Measurements from ENCODE around the gene XKR8. TPM values are rescaled to one million over a fixed set of nuclear protein-coding genes. Genes with fewer than 3 reads are reported as not detected.
A peak's percentile ranks its signal among the peaks of the same experiment; 100 is the strongest.

Gene XKR8
- 9.1 TPM for total RNA-seq
- polyA plus RNA-seq: 10 to 100 TPM; 10.3 to 20.3 (median 17.9) TPM

GRCh38 chr1:27959792-27960603 lies at the start of gene XKR8:
Gene XKR8 (plus strand): TSS chr1:27959973. CDS start chr1:27960070, 97 bp downstream.
- Mint-ChIP-seq H3K27me3 (peaks cover 4% of the 10 kb centered on the region), H3K4me1 (peaks cover 0 to 42% (median 14%) of the 10 kb centered on the region in 4 donors), H3K27ac (peak within 1 kb of the TSS; percentile 76 to 92 (median 90)), H3K4me3 (peak within 1 kb of the TSS; percentile 85 to 93 (median 89)), H3K9me3 (no peaks in the 10 kb centered on the region), H3K36me3 (peaks cover 4% of the 10 kb centered on the region)
- no peaks in the 10 kb centered on the region for H3K9me3 ChIP-seq (ENCODE audit: control insufficient read depth in 2 of 2, low read length in 2 of 2)
- peak within 1 kb of the TSS; percentile 75 for H3K4me3 ChIP-seq (ENCODE audit: low read depth, low read length)
- peak; percentile 79 to 92 (median 86) for DNase-seq
- peak; percentile 98 for ATAC-seq (ENCODE audit: low read depth in 2 of 2)
- H3K27me3 ChIP-seq (ENCODE audit: control insufficient read depth, insufficient read depth, low read length): peaks cover 3% of the 10 kb centered on the region
- peaks cover 22% of the 10 kb centered on the region for H3K4me1 ChIP-seq (ENCODE audit: control insufficient read depth, insufficient read depth, low read length, poor library complexity, severe bottlenecking)
- peak within 1 kb of the TSS; percentile 81 for H3K27ac ChIP-seq (ENCODE audit: insufficient read depth, low read length, poor library complexity, severe bottlenecking)
- peaks cover 18% of the 10 kb centered on the region for H3K36me3 ChIP-seq (ENCODE audit: control insufficient read depth, insufficient read depth, low read length)

- Mint-ChIP-seq H3K27ac (peak overlapping the region; percentile 52 to 100 (median 63)), H3K9me3 (peaks cover 0 to 2% (median 0%) of the 10 kb centered on the region in 7 donors), H3K27me3 (peaks cover 2% of the 10 kb centered on the region), H3K4me3 (peak overlapping the region; percentile 46 to 84 (median 68)), H3K4me1 (peaks cover 0 to 41% (median 22%) of the 10 kb centered on the region in 4 donors), H3K36me3 (peaks cover 23% of the 10 kb centered on the region)
- no peak for ATAC-seq (ENCODE audit: low read depth in 2 of 2)
- H3K4me3 ChIP-seq (ENCODE audit: low read depth, low read length): no peak overlapping the region
- H3K4me1 ChIP-seq (ENCODE audit: control insufficient read depth, insufficient read depth, low read length, poor library complexity, severe bottlenecking): peaks cover 12% of the 10 kb centered on the region
- no peak overlapping the region for H3K27ac ChIP-seq (ENCODE audit: insufficient read depth, low read length, poor library complexity, severe bottlenecking)
- H3K27me3 ChIP-seq (ENCODE audit: control insufficient read depth, insufficient read depth, low read length): no peaks in the 10 kb centered on the region
- no peaks in the 10 kb centered on the region for H3K9me3 ChIP-seq (ENCODE audit: control insufficient read depth in 2 of 2, low read length in 2 of 2)
- H3K36me3 ChIP-seq (ENCODE audit: control insufficient read depth, insufficient read depth, low read length): peaks cover 42% of the 10 kb centered on the region
- DNase-seq: peak in 1 of 3 donors; percentile 60
Measured at GRCh38 chr1:27912429-27912828, 47.3 kb upstream of the XKR8 start.

- Histone ChIP-seq H3K9me3 (ENCODE audit: control insufficient read depth in 2 of 2, low read length in 2 of 2) (no peaks in the 10 kb centered on the region), H3K4me1 (ENCODE audit: control insufficient read depth, insufficient read depth, low read length, poor library complexity, severe bottlenecking) (peaks cover 12% of the 10 kb centered on the region), H3K27me3 (ENCODE audit: control insufficient read depth, insufficient read depth, low read length) (no peaks in the 10 kb centered on the region), H3K4me3 (ENCODE audit: low read depth, low read length) (peak overlapping the region; percentile 43), H3K27ac (ENCODE audit: insufficient read depth, low read length, poor library complexity, severe bottlenecking) (peak overlapping the region; percentile 93), H3K36me3 (ENCODE audit: control insufficient read depth, insufficient read depth, low read length) (peaks cover 17% of the 10 kb centered on the region)
- H3K27me3 Mint-ChIP-seq: peaks cover 19% of the 10 kb centered on the region
- DNase-seq (no peak), ATAC-seq (ENCODE audit: low read depth in 2 of 2) (no peak)
- peaks cover 13% of the 10 kb centered on the region for H3K36me3 Mint-ChIP-seq
- peak overlapping the region in 3 of 4 donors; percentile 94 to 100 (median 100) for H3K4me3 Mint-ChIP-seq
- peak overlapping the region; percentile 99 to 100 (median 100) for H3K27ac Mint-ChIP-seq
- H3K9me3 Mint-ChIP-seq: peaks cover 0 to 2% (median 0%) of the 10 kb centered on the region in 7 donors
- H3K4me1 Mint-ChIP-seq: peaks cover 0 to 32% (median 21%) of the 10 kb centered on the region in 4 donors
Measured at GRCh38 chr1:27915082-27915575, 44.6 kb upstream of the XKR8 start.

DNA sequence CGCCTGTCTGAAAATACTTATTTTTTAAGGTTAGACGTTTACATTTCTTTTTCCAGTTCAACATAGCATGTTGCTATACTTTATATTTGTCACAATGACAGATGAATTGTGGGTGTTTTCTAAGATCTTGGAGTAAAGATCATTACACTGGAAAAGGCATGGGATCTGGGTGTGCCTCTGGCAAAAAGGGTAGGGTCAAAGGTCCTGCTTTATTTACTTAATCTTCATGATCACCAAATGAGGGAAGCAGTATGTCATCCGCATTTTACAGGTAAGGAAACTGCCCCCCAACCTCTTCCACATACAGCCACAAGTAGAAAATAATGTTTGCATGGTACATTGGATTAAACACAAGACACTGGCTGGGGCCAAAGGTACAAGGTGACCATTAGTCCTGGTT lies 37.5 kb upstream of the XKR8 start:
- ATAC-seq (ENCODE audit: low read depth in 2 of 2) (no peak), DNase-seq (no peak)
- H3K36me3 ChIP-seq (ENCODE audit: control insufficient read depth, insufficient read depth, low read length): no peaks in the 10 kb centered on the region
- peaks cover 2% of the 10 kb centered on the region for H3K27me3 ChIP-seq (ENCODE audit: control insufficient read depth, insufficient read depth, low read length)
- no peak overlapping the region for H3K27ac Mint-ChIP-seq
- H3K4me3 ChIP-seq (ENCODE audit: low read depth, low read length): no peak overlapping the region
- no peaks in the 10 kb centered on the region for H3K9me3 ChIP-seq (ENCODE audit: control insufficient read depth in 2 of 2, low read length in 2 of 2)
- peaks cover 36% of the 10 kb centered on the region for H3K27me3 Mint-ChIP-seq
- peaks cover 0 to 2% (median 0%) of the 10 kb centered on the region in 7 donors for H3K9me3 Mint-ChIP-seq
- H3K36me3 Mint-ChIP-seq: peaks cover 4% of the 10 kb centered on the region
- H3K27ac ChIP-seq (ENCODE audit: insufficient read depth, low read length, poor library complexity, severe bottlenecking): no peak overlapping the region
- no peaks in the 10 kb centered on the region for H3K4me1 Mint-ChIP-seq
- H3K4me1 ChIP-seq (ENCODE audit: control insufficient read depth, insufficient read depth, low read length, poor library complexity, severe bottlenecking): no peaks in the 10 kb centered on the region
- no peak overlapping the region for H3K4me3 Mint-ChIP-seq

DNA sequence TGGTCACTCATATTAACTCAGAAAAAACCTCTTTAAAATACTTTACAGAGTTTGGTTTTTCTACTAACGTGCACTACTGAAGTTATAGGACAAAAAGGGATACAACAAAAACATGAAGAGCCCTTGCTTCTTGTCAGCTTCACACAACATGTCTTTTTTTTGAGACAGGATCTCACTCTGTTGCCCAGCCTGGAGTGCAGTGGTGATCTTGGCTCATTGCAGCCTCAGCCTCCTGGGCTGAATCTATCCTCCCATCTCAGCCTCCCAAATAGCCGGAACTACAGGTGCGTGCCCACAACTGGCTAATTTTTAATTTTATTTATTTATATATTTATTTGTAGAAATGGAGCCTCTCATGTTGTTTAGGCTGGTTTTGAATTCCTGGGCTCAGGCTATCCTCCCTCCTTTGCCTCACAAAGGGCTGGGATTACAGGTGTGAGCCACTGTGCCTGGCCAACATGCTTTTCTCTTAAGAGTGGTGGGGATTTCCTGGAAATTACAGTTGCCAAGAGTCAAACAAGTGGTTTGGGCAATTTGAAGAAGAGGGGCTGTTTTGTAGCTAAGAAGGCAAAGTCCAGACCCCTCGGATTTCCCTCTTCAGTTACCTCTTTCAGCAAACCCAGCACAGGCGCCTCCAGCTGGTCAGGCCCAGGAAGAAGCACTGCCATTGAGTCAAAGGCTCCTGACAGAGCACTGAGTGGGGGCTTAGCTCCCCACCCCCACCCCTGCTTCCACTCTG lies 31.4 kb upstream of the XKR8 start:
- DNase-seq: no peak

DNA sequence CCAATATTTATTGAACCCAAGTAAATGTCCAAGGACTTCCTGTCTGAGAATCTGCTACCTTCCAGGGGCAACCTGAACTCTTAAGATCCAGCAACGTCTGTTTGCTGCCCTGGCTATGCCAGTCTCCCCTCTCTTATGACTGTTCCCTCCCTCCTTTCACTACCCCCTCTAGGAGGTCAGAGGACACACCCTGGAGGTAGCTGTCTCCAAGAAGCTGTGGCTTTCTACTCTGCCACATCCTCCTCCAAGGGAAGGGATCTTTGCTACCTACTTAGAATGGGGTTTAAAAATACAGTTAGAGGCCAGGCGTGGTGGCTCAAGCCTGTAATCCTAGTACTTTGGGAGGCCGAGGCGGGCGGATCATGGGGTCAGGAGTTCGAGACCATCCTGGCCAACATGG lies 28.6 kb upstream of the XKR8 start:
- Histone ChIP-seq H3K9me3 (ENCODE audit: control insufficient read depth in 2 of 2, low read length in 2 of 2) (no peaks in the 10 kb centered on the region), H3K27ac (ENCODE audit: insufficient read depth, low read length, poor library complexity, severe bottlenecking) (no peak overlapping the region), H3K27me3 (ENCODE audit: control insufficient read depth, insufficient read depth, low read length) (peaks cover 7% of the 10 kb centered on the region), H3K4me1 (ENCODE audit: control insufficient read depth, insufficient read depth, low read length, poor library complexity, severe bottlenecking) (peaks cover 10% of the 10 kb centered on the region), H3K36me3 (ENCODE audit: control insufficient read depth, insufficient read depth, low read length) (no peaks in the 10 kb centered on the region), H3K4me3 (ENCODE audit: low read depth, low read length) (no peak overlapping the region)
- DNase-seq: peak in 1 of 3 donors; percentile 34
- ATAC-seq (ENCODE audit: low read depth in 2 of 2): no peak
- Mint-ChIP-seq H3K4me3 (no peak overlapping the region), H3K27me3 (peaks cover 50% of the 10 kb centered on the region), H3K27ac (peak overlapping the region in 1 of 3 donors; percentile 42), H3K36me3 (no peaks in the 10 kb centered on the region), H3K4me1 (peaks cover 0 to 12% (median 8%) of the 10 kb centered on the region in 4 donors), H3K9me3 (peaks cover 0 to 3% (median 0%) of the 10 kb centered on the region in 7 donors)

More for the DNA sequence above, 31.4 kb upstream of the XKR8 start:
- Histone ChIP-seq H3K4me3 (ENCODE audit: low read depth, low read length) (no peak overlapping the region), H3K27ac (ENCODE audit: insufficient read depth, low read length, poor library complexity, severe bottlenecking) (no peak overlapping the region), H3K4me1 (ENCODE audit: control insufficient read depth, insufficient read depth, low read length, poor library complexity, severe bottlenecking) (no peaks in the 10 kb centered on the region), H3K27me3 (ENCODE audit: control insufficient read depth, insufficient read depth, low read length) (peaks cover 2% of the 10 kb centered on the region), H3K36me3 (ENCODE audit: control insufficient read depth, insufficient read depth, low read length) (no peaks in the 10 kb centered on the region), H3K9me3 (ENCODE audit: control insufficient read depth in 2 of 2, low read length in 2 of 2) (no peaks in the 10 kb centered on the region)
- H3K36me3 Mint-ChIP-seq: peaks cover 4% of the 10 kb centered on the region
- H3K27ac Mint-ChIP-seq: no peak overlapping the region
- H3K9me3 Mint-ChIP-seq: peaks cover 0 to 4% (median 0%) of the 10 kb centered on the region in 7 donors
- ATAC-seq (ENCODE audit: low read depth in 2 of 2): no peak
- H3K4me1 Mint-ChIP-seq: no peaks in the 10 kb centered on the region
- peaks cover 34% of the 10 kb centered on the region for H3K27me3 Mint-ChIP-seq
- no peak overlapping the region for H3K4me3 Mint-ChIP-seq

- no peak for ATAC-seq (ENCODE audit: low read depth in 2 of 2)
- Mint-ChIP-seq H3K4me3 (no peak overlapping the region), H3K4me1 (peaks cover 0 to 12% (median 8%) of the 10 kb centered on the region in 4 donors), H3K27ac (no peak overlapping the region), H3K36me3 (no peaks in the 10 kb centered on the region), H3K9me3 (peaks cover 0 to 2% (median 0%) of the 10 kb centered on the region in 7 donors), H3K27me3 (peaks cover 49% of the 10 kb centered on the region)
- H3K9me3 ChIP-seq (ENCODE audit: control insufficient read depth in 2 of 2, low read length in 2 of 2): no peaks in the 10 kb centered on the region
- no peak overlapping the region for H3K4me3 ChIP-seq (ENCODE audit: low read depth, low read length)
- no peak for DNase-seq
- H3K4me1 ChIP-seq (ENCODE audit: control insufficient read depth, insufficient read depth, low read length, poor library complexity, severe bottlenecking): peaks cover 10% of the 10 kb centered on the region
- no peaks in the 10 kb centered on the region for H3K36me3 ChIP-seq (ENCODE audit: control insufficient read depth, insufficient read depth, low read length)
- H3K27ac ChIP-seq (ENCODE audit: insufficient read depth, low read length, poor library complexity, severe bottlenecking): no peak overlapping the region
- H3K27me3 ChIP-seq (ENCODE audit: control insufficient read depth, insufficient read depth, low read length): peaks cover 5% of the 10 kb centered on the region
Measured at GRCh38 chr1:27931759-27932158, 28.0 kb upstream of the XKR8 start.

Measured in CD4-positive, CD25-positive, alpha-beta regulatory T cell (primary cell).